Activated CD4-positive, alpha-beta T cell treated with anti-CD3 and anti-CD28 coated beads, Interleukin-2, amount 50 U/mL, for 16 hours (primary cell): ENCODE measurements around the gene KCTD4.
"Not testable (repeated sequence)": the region's sequence is repeated elsewhere in the genome, so short reads cannot be mapped to it uniquely, and the experiment has no call there.

Source experiments
- DNase-seq: peaks from one replicate; pipeline ENCODE4 v3.0.0-alpha.2; 2020

The KCTD4 gene

DNA sequence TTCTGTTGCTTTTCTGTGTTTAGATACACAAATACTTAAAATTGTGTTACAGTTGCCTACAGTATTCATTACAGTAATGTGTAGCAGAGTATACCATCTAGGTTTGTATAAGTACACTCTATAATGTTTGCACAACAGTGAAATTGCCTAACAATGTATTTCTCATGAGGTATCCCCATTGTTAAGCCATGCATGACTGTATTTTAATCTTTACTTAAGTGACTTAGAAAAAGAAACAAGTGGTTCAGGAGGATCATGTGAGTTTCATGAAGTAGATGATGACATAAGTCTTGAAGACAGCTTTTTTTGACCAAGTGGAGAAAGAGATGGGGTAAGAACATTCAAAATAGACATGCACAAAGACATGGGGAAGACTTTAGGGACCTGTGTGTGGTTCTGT is 8.4 kb upstream of the KCTD4 start:
- DNase-seq, result no peak

GRCh38 chr13:45208132-45208531 is 7.3 kb upstream of the KCTD4 start:
- no peak for DNase-seq

GRCh38 chr13:45207319-45207718 is 6.5 kb upstream of the KCTD4 start:
- no peak for DNase-seq

DNA sequence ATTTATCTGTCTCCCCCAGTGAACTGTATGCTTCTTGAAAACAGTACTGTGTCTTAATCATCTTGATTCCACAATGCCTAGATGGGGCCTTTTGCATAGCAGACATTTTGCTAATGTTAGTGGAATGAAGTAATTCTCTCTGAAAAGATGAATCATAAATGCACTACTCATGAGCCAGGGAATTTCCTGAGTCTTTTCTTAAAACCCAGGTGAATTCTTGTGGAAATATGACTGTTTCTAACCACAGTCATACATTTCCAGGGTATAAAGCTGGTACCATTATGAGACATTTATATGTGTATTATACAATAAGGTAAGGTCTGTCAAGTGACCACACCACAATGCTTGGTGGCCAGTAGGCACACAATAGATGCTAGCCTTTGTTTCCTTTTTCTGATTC is 5.5 kb upstream of the KCTD4 start:
- DNase-seq, result peak; percentile 70

GRCh38 chr13:45205124-45205523 is 4.3 kb upstream of the KCTD4 start:
- DNase-seq, result no peak

GRCh38 chr13:45199711-45200110 is 1.1 kb downstream of the KCTD4 start:
- DNase-seq, result no peak

DNA sequence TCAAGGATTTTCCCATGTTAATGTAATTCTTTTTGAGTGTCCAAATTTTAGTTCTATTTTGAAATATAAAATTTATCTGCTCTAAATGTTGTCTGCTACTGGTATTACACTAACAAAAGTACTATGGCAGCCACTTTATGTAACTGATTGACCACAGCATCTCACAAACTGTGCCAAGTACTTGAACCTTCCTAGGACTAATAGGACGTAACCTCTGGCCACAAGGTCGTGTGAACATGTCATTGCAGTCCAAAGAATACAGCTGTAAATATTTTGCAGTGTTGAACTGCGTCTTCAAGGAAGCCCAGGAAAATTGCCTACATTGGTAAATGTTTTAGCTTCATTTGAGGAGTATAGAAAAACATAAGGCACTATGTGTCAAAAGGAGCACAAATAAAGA is 1.9 kb downstream of the KCTD4 start:
- no peak for DNase-seq

DNA sequence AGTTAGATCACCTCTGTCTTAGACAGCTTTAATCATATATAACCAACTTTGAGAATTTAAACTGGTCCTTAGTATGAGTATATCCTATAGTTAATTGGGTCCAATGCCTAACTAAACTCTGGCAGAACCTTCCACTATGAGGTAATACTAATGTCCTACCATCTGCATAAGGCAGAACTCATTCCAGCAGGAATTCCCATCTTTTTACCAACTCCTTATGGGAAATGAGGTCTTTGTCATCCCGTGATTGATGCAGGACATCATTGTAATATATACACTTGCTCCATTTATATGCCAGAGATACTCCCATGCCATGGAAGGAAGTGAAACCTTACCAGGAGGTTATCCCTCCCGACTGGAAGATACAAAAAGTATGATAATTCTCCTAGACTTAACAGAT is 2.8 kb downstream of the KCTD4 start:
- DNase-seq, result no peak

- no peak for DNase-seq
Observed at GRCh38 chr13:45196622-45197021, 4.2 kb downstream of the KCTD4 start.

- no peak for DNase-seq
Observed at GRCh38 chr13:45196096-45196495, 4.7 kb downstream of the KCTD4 start.

- DNase-seq, result no peak
Observed at GRCh38 chr13:45195421-45195820, 5.4 kb downstream of the KCTD4 start.

GRCh38 chr13:45194081-45194939 is 6.5 kb downstream of the KCTD4 start:
- no peak for DNase-seq

- no peak for DNase-seq
Observed at GRCh38 chr13:45191874-45192273, 9.0 kb downstream of the KCTD4 start.

DNA sequence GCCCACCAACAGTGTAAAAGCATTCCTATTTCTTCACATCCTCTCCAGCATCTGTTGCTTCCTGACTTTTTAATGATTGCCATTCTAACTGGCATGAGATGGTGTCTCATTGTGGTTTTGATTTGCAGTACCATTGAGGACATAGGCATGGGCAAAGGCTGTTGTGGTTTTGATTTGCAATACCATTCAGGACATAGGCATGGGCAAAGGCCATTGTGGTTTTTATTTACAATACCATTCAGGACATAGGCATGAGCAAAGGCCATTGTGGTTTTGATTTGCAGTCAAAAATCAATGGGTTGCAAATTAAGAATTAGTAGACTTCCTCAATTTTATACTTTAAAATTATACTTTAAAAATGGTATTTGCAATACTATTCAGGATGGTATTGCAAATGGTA is 11.3 kb downstream of the KCTD4 start:
- DNase-seq, result not testable (repeated sequence)

GRCh38 chr13:45189077-45189476 is 11.8 kb downstream of the KCTD4 start:
- not testable (repeated sequence) for DNase-seq

GRCh38 chr13:45185286-45185685 is 15.6 kb downstream of the KCTD4 start:
- DNase-seq, result no peak

- no peak for DNase-seq
Observed at GRCh38 chr13:45184693-45185092, 16.2 kb downstream of the KCTD4 start.

GRCh38 chr13:45180713-45181601 is 19.9 kb downstream of the KCTD4 start:
- DNase-seq, result peak; percentile 22

- peak; percentile 12 for DNase-seq
Observed at GRCh38 chr13:45180303-45180702, 20.5 kb downstream of the KCTD4 start.

GRCh38 chr13:45179428-45179827 is 21.4 kb downstream of the KCTD4 start:
- DNase-seq, result no peak

DNA sequence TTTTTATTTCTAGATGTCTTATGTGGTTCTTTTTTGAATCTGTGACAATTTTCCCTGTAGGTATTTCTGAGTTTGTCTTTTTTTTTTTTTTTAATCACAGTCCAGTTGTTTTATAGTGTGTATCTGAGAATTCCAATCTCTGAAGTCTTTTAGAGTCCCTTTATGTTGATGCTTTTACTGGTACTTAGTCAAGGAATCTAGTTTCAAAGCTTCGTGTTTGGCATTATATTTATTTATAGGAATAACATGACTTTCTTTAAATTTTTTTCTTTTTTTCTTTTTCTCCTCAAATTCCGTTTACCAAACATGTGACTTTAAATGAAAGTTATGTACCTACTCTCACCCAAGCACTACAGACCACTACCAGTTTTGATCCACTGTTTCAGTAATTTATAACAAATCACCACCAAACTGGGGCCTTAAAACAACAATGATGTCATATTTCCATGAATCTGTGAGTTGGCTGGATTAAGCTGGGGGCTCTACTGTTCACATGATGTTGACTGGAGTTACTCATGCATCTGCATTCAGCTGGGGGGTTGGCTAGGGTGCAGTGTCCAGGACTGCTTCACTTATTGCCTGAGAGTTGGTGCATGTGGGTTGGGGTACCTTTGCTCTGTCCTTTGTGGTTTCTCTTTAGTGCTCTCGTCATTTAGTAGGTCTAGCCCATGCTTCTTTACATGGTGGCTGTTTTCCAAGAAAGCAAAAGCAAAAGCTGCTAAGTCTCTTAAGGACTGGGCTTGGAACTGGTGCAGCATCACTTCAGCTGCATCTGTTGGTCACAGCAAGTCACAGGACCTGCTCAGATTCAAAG is 22.3 kb downstream of the KCTD4 start:
- peak; percentile 35 for DNase-seq

DNA sequence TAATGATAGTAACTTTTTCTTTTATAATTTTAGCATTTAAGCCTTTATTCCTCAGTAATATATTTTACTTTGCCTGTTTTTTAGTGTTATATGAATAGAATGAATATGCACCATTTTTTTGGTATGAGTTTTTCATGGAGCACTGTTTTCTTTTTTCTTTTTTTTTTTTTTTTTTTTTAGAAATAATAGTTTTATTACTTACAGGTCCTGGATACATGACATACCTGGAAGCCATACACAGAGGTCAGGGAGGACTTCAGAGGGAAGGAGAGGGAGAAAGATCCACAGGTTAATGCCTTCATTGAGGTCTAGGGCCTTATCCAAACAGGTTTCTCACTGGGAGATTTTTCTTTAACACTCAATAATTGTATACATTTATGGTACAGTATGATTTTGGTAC is 26.4 kb downstream of the KCTD4 start:
- DNase-seq, result no peak

- no peak for DNase-seq
Observed at GRCh38 chr13:45168555-45168930, 32.3 kb downstream of the KCTD4 start.
